Fibroblast of mammary gland (primary cell): Measurements from ENCODE around the gene CCK.
A peak's percentile ranks its signal among the peaks of the same experiment; 100 is the strongest.

Source experiments
- DNase-seq: peaks from one replicate; pipeline ENCODE4 v3.0.0-alpha.2; 2010; ENCODE audit warnings: low read depth
- H3K4me3 ChIP-seq: 2 replicates; pipeline ENCODE4 v1.5.1; 2011; ENCODE audit warnings: low read depth, mild to moderate bottlenecking, low read length, moderate library complexity; ENCODE audit not compliant: control insufficient read depth
- TF ChIP-seq, protein P1 (sequence below): conservative IDR thresholded peaks from 2 replicates; pipeline ENCODE4 v1.5.1; 2011; ENCODE audit warnings: low read depth, low read length, inconsistent platforms; ENCODE audit not compliant: control insufficient read depth, insufficient read depth

The CCK gene

DNA sequence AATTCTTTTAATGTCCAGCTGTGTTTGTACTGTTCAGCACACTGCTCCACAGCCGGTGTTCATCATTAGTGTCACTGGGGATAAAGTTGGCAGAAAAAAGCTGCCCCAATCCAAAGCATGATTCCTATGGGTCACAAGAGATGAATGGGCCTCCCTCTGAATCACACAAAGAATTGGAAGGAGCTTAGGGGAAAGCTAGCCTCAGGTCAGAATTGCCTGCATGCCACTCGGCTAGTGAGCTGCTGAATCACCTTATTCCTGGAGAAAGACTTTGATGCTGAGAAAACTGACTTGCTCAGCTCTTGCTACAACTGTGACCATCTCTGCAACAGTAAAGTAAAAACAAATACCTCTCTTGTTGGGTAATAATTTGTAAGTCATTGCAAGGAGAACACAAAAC lies 3.5 kb downstream of the CCK start:
- no peak overlapping the region for H3K4me3 ChIP-seq
- DNase-seq, result peak; percentile 77
- TF ChIP-seq, protein P1, sequence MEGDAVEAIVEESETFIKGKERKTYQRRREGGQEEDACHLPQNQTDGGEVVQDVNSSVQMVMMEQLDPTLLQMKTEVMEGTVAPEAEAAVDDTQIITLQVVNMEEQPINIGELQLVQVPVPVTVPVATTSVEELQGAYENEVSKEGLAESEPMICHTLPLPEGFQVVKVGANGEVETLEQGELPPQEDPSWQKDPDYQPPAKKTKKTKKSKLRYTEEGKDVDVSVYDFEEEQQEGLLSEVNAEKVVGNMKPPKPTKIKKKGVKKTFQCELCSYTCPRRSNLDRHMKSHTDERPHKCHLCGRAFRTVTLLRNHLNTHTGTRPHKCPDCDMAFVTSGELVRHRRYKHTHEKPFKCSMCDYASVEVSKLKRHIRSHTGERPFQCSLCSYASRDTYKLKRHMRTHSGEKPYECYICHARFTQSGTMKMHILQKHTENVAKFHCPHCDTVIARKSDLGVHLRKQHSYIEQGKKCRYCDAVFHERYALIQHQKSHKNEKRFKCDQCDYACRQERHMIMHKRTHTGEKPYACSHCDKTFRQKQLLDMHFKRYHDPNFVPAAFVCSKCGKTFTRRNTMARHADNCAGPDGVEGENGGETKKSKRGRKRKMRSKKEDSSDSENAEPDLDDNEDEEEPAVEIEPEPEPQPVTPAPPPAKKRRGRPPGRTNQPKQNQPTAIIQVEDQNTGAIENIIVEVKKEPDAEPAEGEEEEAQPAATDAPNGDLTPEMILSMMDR, result no peak

DNA sequence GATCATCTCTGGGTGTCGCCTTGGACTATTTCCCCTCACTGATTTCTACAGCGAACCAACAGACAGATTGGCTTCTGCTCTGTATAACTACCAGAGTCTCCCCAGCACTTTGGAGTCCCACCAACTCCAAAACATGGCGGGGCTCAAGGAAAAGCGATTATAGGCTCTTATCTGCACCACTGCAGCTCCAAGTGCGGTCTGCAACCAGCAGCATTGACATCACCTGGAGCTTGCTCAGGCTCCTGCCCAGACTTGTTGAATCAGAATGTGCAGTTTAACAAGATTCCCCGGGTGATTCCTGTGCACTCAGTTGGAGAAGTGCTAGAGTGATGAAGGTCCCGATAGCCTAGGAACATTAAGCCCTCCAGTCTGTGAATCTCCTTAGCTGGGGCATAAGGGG lies 9.0 kb downstream of the CCK start:
- TF ChIP-seq, protein P1, result no peak
- DNase-seq, result no peak
- H3K4me3 ChIP-seq, result no peak overlapping the region

DNA sequence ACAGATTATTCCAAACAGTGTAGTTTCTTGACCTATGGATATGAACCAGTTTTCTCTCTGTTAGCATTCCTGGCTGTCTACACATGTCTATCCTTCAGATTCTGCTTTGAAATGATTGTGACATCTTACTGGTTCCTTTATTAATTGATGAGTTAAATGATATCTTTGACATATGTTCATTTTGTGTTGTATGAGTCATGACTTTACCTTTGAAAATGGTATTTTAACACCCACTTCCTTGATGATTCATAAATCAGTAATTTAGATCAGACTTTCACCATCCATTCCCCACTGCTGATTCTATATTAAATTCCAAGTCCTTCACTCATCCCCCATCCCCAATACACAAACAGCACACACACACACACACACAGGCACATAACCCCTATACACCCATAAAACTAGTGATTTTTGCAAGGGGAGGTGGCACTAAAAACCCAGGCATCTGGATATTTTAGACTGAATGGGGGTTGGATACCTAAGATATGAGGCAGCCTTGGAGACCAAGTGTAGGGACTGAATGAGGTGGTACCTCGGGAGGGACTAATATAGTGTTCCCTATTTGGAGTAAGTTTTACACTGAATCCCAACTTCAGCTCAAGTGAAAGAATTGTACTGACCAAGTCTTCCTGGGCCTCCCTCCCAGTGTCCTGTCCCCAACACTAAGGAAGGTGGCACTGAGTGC lies 9.7 kb downstream of the CCK start:
- DNase-seq, result peak; percentile 56
- TF ChIP-seq, protein P1, result no peak
- no peak overlapping the region for H3K4me3 ChIP-seq

DNA sequence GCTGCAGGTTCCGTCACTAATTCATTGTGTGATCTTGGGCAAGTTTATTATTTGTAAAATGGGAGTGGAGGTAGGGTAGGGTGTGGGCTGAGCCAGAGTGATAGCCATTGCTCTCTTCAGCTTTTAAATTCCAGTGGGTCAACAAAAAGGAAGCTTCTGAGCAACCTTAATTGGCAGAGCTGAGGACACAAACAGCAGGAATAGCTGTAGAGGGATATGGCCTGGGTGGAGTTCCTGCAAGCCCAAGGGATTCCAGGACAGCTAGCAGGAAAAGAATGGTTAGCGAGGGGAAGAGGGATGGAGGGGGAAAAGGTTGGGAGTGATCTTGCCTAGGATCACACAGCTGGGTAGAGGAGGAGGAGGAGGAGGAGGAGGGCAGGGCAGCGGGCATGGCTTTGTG lies 11.4 kb downstream of the CCK start:
- no peak overlapping the region for H3K4me3 ChIP-seq
- no peak for DNase-seq
- TF ChIP-seq, protein P1, result no peak

DNA sequence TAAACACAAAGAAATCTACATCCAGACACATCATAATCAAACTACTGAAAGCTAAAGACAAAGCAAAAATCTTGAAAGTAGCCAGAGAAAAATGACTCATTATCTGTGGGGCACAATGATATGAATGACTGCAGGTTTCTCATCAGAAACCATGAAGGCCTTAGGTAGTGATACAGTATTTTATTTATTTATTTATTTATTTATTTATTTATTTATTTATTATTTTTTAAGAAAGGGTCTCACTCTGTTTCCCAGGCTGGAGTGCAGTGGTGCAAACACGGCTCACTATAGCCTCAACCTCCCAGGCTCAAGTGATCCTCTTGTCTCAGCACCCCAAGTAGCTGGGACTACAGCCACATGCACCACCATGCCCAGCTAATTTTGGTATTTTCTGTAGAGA lies 15.2 kb downstream of the CCK start:
- no peak overlapping the region for H3K4me3 ChIP-seq
- DNase-seq, result no peak
- TF ChIP-seq, protein P1, result no peak

DNA sequence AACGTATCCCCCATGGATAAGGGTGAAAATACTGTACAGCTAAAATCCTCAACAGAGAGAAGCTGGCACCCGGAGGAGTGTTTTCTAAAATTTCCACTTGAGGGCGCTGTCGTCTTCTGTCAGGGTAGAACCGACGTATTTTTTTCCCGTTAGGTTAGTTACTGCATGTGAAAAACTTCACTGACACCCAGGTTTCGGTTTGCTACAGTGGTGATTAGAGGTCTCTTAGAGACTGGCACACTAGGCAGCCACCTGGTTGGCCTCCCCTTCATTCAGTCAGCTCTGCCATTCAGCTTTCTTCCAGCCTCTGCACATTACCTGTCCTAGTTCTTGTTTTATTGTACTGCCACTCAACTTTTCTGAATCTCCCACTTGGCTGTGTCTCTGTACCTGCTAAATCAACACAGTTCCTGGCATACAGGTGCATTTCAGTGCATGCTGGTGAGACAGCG lies 18.4 kb downstream of the CCK start:
- H3K4me3 ChIP-seq, result no peak overlapping the region
- DNase-seq, result peak; percentile 60
- TF ChIP-seq, protein P1, result peak; percentile 77
